NCI-H2107 treated with DMSO at 0.1 percent for 48 hours (cell line): ENCODE data around the gene ACER1.
A peak's percentile ranks its signal among the peaks of the same experiment; 100 is the strongest.
"Not testable (repeated sequence)": the region's sequence is repeated elsewhere in the genome, so short reads cannot be mapped to it uniquely, and the experiment has no call there.

Source experiments
- DNase-seq: peaks from one replicate; lab custom pipeline; 2025; ENCODE audit not compliant: unreplicated experiment; lab: John Stamatoyannopoulos, UW

The ACER1 gene

GRCh38 chr19:6292006-6292405 is 41.4 kb downstream of the ACER1 start:
- DNase-seq = no peak

- no peak for DNase-seq
Measured at GRCh38 chr19:6288737-6289136, 44.7 kb downstream of the ACER1 start.

DNA sequence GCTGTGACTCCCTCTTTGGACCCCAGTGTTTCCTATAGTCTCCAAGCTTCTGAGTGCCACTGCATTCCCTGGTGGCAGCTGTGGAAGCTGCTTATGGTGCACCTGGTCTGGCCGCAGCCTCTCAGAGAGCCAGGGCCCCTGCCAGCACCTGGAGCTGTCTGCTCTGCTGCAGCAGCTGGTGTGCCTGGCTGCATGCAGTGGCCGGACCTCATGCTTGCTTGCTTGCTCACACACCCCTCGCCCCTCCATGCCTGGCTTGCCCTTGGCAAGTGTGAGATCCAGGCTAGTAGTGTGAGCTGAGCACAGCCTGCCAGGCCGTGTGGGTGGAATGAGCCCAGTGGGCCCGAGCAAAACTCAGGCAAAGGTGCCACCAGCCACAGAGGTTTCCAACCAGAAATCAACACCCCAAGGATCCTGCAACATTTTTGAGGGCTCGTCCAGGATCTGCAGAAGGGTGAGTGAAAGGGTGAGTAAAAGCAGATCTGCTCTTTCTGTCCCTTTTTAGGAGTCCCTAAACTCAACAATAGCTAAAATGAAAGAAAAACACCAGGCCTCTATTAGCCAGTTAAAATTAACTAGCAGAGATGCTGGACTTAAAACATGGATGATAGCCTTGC is 46.0 kb downstream of the ACER1 start:
- DNase-seq = no peak

GRCh38 chr19:6286676-6287075 is 46.7 kb downstream of the ACER1 start:
- no peak for DNase-seq

DNA sequence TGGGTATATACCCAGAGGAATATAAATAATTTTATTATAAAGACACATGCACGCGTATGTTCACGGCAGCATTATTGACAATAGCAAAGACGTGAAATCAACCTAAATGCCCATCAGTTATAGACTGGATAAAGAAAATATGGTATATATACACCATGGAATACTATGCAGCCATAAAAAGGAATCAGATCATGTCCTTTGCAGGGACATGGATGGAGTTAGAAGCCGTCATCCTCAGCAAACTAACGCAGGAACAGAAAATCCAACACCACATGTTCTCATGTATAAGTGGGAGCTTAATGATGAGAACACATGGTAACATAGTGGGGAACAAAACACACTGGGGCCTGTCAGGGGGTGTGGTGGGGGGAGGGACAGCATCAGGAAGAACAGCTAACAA is 51.0 kb downstream of the ACER1 start:
- DNase-seq = not testable (repeated sequence)

DNA sequence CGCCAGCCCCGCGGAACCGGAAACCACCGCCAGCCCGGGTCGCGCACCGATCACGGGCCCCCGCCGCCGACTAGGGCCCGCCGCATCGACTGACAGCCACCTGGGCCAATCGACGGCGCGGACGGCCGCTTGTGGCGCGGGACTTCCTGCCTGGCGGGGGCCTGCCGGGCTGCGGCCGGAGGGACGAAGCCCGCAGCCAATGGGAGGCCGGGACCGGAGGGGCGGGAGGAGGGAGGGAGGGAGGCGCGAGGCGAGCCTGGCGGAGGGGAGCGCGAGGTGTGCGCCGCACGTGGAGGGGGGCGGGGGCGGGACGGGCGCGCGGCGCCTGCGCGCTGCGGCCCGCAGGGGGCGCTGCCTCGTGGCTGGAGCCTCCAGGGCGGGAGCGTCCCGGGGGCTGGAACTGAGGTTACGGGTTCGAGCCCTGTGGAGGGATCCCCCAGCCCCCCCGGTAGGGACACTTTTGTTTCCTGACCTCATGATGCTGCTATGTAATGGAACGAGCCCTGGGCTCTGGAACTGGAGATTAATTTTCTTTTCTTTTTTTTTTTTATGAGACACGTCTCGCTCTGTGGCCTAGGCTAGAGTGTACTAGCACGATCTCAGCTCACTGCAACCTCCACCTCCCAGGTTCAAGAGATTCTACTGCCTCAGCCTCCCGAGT is 53.4 kb downstream of the ACER1 start, which contains the start of gene MLLT1:
MLLT1 (minus strand) TSS at position 45 of the 661 bp plus-strand sequence. CDS start 191 bp downstream, outside the sequence.
- DNase-seq = peak; percentile 52

- DNase-seq = no peak
Measured at GRCh38 chr19:6279620-6279930, 53.8 kb downstream of the ACER1 start.

DNA sequence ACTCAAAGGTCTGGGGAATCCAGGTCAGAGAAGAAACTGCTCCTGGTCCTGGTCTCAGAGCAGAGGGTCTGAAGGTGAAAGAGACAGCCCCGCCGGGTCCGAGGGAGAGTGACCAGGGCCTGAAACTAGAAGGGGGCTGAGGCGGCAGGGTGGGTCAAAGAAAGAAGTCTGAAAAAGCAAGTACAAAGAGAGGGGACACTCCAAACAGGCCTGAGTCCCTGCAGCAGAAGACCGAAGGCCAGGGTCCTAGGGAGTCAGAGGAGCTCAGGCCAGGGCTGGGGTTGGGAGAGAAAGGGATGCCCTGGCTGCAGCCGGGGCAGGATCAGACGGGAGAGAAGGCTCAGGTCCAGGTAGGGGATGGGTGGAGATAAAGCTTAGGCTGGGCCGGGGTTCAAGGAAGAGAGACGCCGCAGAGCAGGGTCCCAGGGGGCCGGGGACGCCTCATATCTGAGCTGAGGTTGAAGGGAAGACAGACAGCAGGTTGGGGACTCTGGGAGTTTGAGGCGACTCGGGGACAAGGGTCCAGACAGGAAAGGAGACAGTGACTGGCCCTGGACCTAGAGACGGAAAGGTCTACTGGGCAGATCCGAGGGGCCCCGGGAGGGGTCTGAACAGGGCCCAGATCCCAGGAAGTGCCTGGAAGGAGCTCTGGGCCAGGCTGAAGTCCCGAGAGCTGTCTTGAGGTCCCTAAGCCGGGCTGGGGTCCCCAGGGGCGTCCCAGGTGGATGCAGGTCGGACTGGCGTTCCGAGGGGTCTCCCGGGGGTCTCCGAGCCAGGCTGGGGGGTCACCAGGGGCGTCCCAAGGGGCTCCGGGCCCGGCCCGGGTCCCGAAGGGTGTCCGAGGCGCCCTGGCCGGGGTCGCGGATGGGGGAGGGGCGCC is 54.4 kb downstream of the ACER1 start:
- no peak for DNase-seq

GRCh38 chr19:6278051-6278450 is 55.4 kb downstream of the ACER1 start:
- DNase-seq = no peak

GRCh38 chr19:6276447-6276846 is 57.0 kb downstream of the ACER1 start:
- no peak for DNase-seq

GRCh38 chr19:6275170-6275744 is 58.2 kb downstream of the ACER1 start:
- DNase-seq = no peak

- DNase-seq = no peak
Measured at GRCh38 chr19:6274756-6275155, 58.7 kb downstream of the ACER1 start.

DNA sequence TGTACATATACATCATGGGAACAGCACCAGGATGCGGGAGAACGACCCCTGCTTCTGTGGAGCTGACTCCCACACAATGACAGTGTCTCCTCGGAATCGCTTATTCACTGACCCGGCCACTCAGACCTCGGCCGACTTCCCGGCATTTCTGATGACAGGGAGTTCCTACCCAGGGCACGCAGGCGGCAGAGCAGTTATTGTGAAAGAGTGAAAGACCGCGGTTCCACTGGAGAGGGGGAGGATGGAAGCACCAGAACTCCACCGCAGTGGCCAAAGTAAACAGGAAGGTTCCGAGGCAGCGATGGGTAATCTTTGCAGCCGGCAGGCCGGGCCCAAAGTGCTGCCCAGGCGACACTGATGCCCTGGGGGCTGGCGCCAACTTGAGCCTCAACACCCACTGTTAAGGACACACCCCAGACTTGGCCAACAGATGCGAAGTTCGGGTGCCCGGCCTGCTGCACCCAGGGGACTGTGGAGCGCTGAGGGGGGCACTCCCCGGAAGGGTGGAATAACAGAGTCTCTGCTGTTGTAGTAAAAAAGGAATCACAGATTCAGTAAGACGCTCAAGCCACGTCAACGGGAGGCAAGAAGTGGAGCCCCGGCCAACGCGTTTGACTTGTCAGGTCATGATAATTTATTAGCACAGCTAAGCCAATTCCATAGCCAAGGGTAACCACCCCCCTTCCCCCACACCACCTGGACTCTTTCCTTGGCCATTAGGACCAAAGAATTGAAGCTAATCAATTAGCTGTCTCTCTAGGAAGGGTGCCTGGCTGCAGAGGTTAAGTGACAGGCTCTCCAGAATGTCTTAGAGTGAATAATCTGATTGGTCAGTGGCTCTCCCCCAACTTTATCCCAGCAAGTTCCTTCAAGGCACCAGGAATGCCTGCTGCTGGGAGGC is 59.5 kb downstream of the ACER1 start:
- no peak for DNase-seq

GRCh38 chr19:6272913-6273600 is 60.4 kb downstream of the ACER1 start:
- peak; percentile 1 for DNase-seq

DNA sequence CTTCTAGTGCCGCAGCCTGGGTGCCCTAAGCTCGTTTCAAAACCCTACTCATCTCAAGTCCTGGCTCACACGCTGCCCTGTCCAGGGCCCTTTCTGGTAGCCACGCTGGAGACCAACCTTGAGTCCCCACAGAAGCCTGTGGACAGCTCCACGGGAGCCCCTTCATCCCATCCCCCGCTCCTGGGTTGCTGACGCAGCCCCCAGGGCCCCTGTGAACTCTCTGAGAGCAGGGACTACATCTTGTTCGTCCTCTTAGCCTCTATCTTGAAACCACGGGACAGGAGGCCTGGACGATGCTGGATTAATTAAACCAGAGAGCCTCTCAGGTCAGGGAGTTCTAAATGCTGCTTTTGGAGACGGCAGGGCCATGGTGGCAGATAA is 61.0 kb downstream of the ACER1 start:
- no peak for DNase-seq

DNA sequence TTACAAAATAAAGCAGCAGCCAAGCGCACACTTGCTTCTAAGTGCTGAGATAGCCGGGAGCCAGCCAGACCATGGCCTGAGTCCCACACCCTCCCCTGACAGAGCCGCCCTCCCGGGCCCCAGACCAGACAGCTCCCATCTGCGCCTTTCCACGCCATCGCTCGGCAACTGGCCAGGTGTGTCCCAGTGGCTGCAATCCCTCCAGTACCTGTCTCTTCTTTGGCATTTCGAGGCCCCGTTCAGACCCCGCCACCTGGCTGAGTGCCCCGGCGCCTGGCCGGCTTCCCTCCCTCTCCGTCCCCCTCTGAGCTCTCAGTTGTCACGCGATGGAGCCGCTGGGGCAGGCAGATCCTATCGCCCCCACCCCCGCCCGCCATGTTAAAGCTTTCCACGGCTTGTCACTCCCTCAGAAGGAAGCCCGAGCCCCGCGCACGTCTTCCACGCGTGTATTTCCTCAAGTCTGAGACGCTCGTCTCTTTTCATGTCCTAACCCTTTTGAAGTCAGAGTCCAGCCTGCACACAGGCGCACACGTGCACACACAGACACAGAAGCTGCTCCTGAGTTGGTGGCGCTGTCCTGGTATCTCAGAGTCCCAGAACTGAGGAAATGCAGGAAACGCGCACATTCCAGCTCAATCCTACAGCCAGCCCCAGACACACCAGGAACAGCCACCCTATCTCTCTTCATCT is 61.5 kb downstream of the ACER1 start:
- DNase-seq = no peak

GRCh38 chr19:6271251-6271650 is 62.2 kb downstream of the ACER1 start:
- no peak for DNase-seq

DNA sequence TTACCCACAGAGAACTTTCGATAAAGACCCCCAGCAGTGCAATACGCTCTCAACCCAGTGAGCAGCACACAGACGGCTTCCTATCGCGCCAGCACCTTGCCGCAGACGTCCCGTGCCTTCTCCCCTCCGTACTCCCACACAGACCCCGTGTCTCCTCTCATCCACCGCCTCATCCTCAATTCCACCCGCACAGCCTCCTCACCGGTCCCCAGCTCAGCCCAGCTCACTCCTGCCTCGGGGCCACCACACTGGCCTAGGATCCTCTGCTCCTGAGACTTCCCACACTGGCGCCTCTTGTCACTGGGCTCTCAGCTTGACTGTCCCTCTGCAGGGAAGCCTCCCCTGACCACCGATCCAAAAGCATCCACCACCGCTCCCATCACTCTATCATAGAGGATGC is 62.6 kb downstream of the ACER1 start:
- no peak for DNase-seq

DNA sequence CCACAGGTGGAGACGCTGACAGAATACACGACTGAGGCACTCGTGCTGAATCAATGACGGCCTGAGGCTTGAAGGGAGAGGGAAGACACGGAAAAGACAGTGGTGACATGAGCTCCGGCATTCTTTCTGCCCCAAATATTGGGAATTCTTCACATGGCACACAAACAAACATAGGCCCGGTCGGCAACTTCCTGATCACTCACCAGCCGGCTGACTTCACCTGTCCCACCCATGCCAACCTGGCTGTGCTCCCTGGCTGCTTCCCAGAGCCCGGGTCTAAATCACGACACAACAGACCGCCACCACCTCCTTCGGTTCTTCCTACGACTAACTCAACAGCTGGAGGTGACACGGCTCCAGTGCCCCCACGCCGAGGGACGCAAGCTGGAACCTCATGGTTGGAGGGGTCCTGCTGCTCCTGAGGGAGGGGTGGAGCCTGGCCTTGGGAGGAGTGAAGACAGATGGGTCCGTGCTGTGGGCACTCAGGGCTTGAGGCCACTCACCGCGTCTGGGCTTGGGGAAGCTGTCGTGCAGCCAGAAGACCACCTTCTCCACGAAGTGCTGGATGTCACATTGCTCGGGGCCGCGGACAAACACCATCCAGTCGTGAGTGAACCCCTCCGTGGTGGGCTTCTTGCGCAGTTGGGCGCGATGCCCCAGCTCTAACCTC is 63.2 kb downstream of the ACER1 start:
- no peak for DNase-seq
